HepG2 (cell line): Measurements from ENCODE around the gene NPB. TPM values are rescaled to one million over a fixed set of nuclear protein-coding genes. Genes with fewer than 3 reads are reported as not detected.
A peak's percentile ranks its signal among the peaks of the same experiment; 100 is the strongest.

Experiments used
- CREB1 ChIP-seq, 2 experiments: fragments of 450-650 bp in 1 of 2; IDR thresholded peaks; 2 replicates each; pipeline ENCODE4 v1.6.1; 2016 to 2017; ENCODE audit warnings: control low read depth in 1 of 2, mild to moderate bottlenecking in 1 of 2, missing compliant biosample characterization in 1 of 2, missing genetic modification characterization in 1 of 2
- HDAC6 ChIP-seq: fragments of 200-600 bp; sonication (generic); IDR thresholded peaks from 2 replicates; pipeline ENCODE4 v1.7.0; 2017; ENCODE audit warnings: mild to moderate bottlenecking, antibody characterized with exemption, low read length, low read depth
- HNRNPK ChIP-seq: fragments of 200-400 bp; formaldehyde crosslinking; IDR thresholded peaks from 2 replicates; pipeline ENCODE4 v1.6.1; 2018; ENCODE audit warnings: low read length, low read depth, moderate library complexity, mild to moderate bottlenecking; ENCODE audit not compliant: poor library complexity, severe bottlenecking
- HNRNPL ChIP-seq: fragments of 200-400 bp; formaldehyde crosslinking; IDR thresholded peaks from 2 replicates; pipeline ENCODE4 v1.6.1; 2017; ENCODE audit warnings: mild to moderate bottlenecking, low read depth, low read length
- ISL2 ChIP-seq: sonication (generic); formaldehyde crosslinking; IDR thresholded peaks from 2 replicates; pipeline ENCODE4 v1.5.0; 2020; ENCODE audit warnings: missing genetic modification reagents
- KLF12 ChIP-seq: sonication (generic); formaldehyde crosslinking; IDR thresholded peaks from 2 replicates; pipeline ENCODE4 v1.4.0; 2020; ENCODE audit warnings: missing genetic modification reagents, borderline replicate concordance
- SIX1 ChIP-seq: sonication (generic); formaldehyde crosslinking; IDR thresholded peaks from 2 replicates; pipeline ENCODE4 v1.4.0; 2020; ENCODE audit warnings: missing genetic modification reagents, borderline replicate concordance
- THAP7 ChIP-seq: sonication (generic); formaldehyde crosslinking; IDR thresholded peaks from 2 replicates; pipeline ENCODE4 v1.8.1; 2023; ENCODE audit warnings: mild to moderate bottlenecking, missing genetic modification reagents
- USF2 ChIP-seq, 2 experiments: sonication (generic) in 1 of 2; formaldehyde crosslinking in 1 of 2; IDR thresholded peaks; 2 replicates each; pipeline versions ENCODE4 v1.5.1 to v1.6.1; 2011 to 2020; ENCODE audit warnings: borderline replicate concordance in 1 of 2, low read depth in 1 of 2, low read length in 1 of 2, mild to moderate bottlenecking in 1 of 2, missing genetic modification reagents in 1 of 2, moderate library complexity in 1 of 2
- ZNF619 ChIP-seq: sonication (generic); formaldehyde crosslinking; IDR thresholded peaks from 2 replicates; pipeline ENCODE4 v1.4.0; 2020; ENCODE audit warnings: mild to moderate bottlenecking, missing genetic modification reagents
- ZSCAN29 ChIP-seq: sonication (generic); formaldehyde crosslinking; conservative IDR thresholded peaks from 2 replicates; pipeline ENCODE4 v1.4.0; 2020; ENCODE audit warnings: mild to moderate bottlenecking, missing genetic modification reagents
- polyA plus RNA-seq, 8 experiments: library from polyadenylated mRNA; depleted of rRNA in 3 of 8; stranded (reverse) in 7 of 8; unstranded in 1 of 8; fragments of >200 nt; fragmentation: Illumina TruSeq in 4 of 8; extraction: Trizol in 4 of 8; gene quantifications; 2 replicates each; pipeline versions ENCODE4 v1.2.1 to v1.2.3, GENCODE V29; 2011 to 2016; ENCODE audit warnings: low read depth in 4 of 8, missing spikeins in 1 of 8, mixed read lengths in 1 of 8; ENCODE audit not compliant: insufficient read depth in 1 of 8
- total RNA-seq, 5 experiments: library from RNA; depleted of rRNA; stranded (reverse); fragments of >200 nt; fragmentation: Illumina TruSeq; extraction: Trizol; gene quantifications; 2 replicates each; pipeline ENCODE4 v1.2.3, GENCODE V29; 2016; ENCODE audit warnings: low read depth in 1 of 5
- TF ChIP-seq, protein P1 (sequence below): sonication (generic); formaldehyde crosslinking; IDR thresholded peaks from 2 replicates; pipeline ENCODE4 v1.5.1; 2020; ENCODE audit warnings: mild to moderate bottlenecking, missing genetic modification reagents, borderline replicate concordance
- TF ChIP-seq, protein P2 (sequence below): sonication (generic); formaldehyde crosslinking; IDR thresholded peaks from 2 replicates; pipeline ENCODE4 v1.8.0; 2022; ENCODE audit warnings: mild to moderate bottlenecking, missing genetic modification reagents, borderline replicate concordance
- TF ChIP-seq, protein P3 (sequence below): sonication (generic); formaldehyde crosslinking; IDR thresholded peaks from 2 replicates; pipeline ENCODE4 v1.8.1; 2023; ENCODE audit warnings: missing genetic modification reagents, mild to moderate bottlenecking, borderline replicate concordance
- TF ChIP-seq, protein P4 (sequence below): sonication (generic); formaldehyde crosslinking; IDR thresholded peaks from 2 replicates; pipeline ENCODE4 v1.5.0; 2020; ENCODE audit warnings: missing genetic modification reagents

Gene NPB
- total and polyA plus RNA-seq, 2 of the 13 experiments (the other 11 are each of a cell fraction or from before 2014, with no cell fraction given), result 0.11 to 0.93 TPM

GRCh38 chr17:81870131-81870980 lies 31.7 kb upstream of the NPB start (continued):
- TF ChIP-seq, protein P1, sequence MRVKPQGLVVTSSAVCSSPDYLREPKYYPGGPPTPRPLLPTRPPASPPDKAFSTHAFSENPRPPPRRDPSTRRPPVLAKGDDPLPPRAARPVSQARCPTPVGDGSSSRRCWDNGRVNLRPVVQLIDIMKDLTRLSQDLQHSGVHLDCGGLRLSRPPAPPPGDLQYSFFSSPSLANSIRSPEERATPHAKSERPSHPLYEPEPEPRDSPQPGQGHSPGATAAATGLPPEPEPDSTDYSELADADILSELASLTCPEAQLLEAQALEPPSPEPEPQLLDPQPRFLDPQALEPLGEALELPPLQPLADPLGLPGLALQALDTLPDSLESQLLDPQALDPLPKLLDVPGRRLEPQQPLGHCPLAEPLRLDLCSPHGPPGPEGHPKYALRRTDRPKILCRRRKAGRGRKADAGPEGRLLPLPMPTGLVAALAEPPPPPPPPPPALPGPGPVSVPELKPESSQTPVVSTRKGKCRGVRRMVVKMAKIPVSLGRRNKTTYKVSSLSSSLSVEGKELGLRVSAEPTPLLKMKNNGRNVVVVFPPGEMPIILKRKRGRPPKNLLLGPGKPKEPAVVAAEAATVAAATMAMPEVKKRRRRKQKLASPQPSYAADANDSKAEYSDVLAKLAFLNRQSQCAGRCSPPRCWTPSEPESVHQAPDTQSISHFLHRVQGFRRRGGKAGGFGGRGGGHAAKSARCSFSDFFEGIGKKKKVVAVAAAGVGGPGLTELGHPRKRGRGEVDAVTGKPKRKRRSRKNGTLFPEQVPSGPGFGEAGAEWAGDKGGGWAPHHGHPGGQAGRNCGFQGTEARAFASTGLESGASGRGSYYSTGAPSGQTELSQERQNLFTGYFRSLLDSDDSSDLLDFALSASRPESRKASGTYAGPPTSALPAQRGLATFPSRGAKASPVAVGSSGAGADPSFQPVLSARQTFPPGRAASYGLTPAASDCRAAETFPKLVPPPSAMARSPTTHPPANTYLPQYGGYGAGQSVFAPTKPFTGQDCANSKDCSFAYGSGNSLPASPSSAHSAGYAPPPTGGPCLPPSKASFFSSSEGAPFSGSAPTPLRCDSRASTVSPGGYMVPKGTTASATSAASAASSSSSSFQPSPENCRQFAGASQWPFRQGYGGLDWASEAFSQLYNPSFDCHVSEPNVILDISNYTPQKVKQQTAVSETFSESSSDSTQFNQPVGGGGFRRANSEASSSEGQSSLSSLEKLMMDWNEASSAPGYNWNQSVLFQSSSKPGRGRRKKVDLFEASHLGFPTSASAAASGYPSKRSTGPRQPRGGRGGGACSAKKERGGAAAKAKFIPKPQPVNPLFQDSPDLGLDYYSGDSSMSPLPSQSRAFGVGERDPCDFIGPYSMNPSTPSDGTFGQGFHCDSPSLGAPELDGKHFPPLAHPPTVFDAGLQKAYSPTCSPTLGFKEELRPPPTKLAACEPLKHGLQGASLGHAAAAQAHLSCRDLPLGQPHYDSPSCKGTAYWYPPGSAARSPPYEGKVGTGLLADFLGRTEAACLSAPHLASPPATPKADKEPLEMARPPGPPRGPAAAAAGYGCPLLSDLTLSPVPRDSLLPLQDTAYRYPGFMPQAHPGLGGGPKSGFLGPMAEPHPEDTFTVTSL (CRISPR knock-in tag), result no peak; the same call in 1 of the 2 replicates
- no peak for TF ChIP-seq ISL2 (CRISPR knock-in tag)
- no peak for TF ChIP-seq ZSCAN29 (CRISPR knock-in tag)
- no peak for TF ChIP-seq HDAC6
- no peak for TF ChIP-seq USF2 (IDR thresholded peaks at IDR 0.05; ENCODE audit: low read depth, low read length)
- TF ChIP-seq USF2 (CRISPR knock-in tag; IDR thresholded peaks at IDR 0.05; ENCODE audit: borderline replicate concordance), result no peak
- no peak for TF ChIP-seq CREB1 (IDR thresholded peaks at IDR 0.05)
- no peak for TF ChIP-seq CREB1 (CRISPR knock-in tag; IDR thresholded peaks at IDR 0.05)
- TF ChIP-seq THAP7, result no peak
- TF ChIP-seq, protein P2, sequence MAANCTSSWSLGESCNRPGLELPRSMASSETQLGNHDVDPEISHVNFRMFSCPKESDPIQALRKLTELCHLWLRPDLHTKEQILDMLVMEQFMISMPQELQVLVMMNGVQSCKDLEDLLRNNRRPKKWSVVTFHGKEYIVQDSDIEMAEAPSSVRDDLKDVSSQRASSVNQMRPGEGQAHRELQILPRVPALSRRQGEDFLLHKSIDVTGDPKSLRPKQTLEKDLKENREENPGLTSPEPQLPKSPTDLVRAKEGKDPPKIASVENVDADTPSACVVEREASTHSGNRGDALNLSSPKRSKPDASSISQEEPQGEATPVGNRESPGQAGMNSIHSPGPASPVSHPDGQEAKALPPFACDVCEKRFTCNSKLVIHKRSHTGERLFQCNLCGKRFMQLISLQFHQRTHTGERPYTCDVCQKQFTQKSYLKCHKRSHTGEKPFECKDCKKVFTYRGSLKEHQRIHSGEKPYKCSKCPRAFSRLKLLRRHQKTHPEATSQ (CRISPR knock-in tag), result no peak
- TF ChIP-seq KLF12, result no peak; the same call in 1 of the 2 replicates
- TF ChIP-seq, protein P3, sequence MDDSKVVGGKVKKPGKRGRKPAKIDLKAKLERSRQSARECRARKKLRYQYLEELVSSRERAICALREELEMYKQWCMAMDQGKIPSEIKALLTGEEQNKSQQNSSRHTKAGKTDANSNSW (CRISPR knock-in tag), result no peak
- TF ChIP-seq HNRNPL, result peak; percentile 48; the same call in 1 of the 2 replicates
- no peak for TF ChIP-seq SIX1 (CRISPR knock-in tag)
- no peak for TF ChIP-seq ZNF619 (CRISPR knock-in tag)
- TF ChIP-seq, protein P4, sequence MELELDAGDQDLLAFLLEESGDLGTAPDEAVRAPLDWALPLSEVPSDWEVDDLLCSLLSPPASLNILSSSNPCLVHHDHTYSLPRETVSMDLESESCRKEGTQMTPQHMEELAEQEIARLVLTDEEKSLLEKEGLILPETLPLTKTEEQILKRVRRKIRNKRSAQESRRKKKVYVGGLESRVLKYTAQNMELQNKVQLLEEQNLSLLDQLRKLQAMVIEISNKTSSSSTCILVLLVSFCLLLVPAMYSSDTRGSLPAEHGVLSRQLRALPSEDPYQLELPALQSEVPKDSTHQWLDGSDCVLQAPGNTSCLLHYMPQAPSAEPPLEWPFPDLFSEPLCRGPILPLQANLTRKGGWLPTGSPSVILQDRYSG (CRISPR knock-in tag), result 0 out of 2 replicates have a peak, but pooled peaks have one; percentile 29
- TF ChIP-seq HNRNPK, result no peak
